Gastroesophageal sphincter (tissue), 4 donors: Measurements from ENCODE around the gene MVB12B. TPM values are rescaled to one million over a fixed set of nuclear protein-coding genes. Genes with fewer than 3 reads are reported as not detected.

Experiments used
- ATAC-seq: fragments of 150-250 bp; one replicate; pipeline ENCODE4 v1.9.1; 2016; ENCODE audit warnings: mild to moderate bottlenecking, moderate library complexity
- H3K27ac ChIP-seq, 4 donors: fragments of 200-600 bp; sonication (generic) in 3 of 4; 1 replicate in 3 of 4; 2 replicates in 1 of 4; pipeline ENCODE4 v1.5.1; 2016 to 2019
- H3K27me3 ChIP-seq: fragments of 200-600 bp; sonication (generic); one replicate; pipeline ENCODE4 v1.5.1; 2019
- H3K36me3 ChIP-seq, 2 donors: fragments of 200-600 bp; sonication (generic); one replicate each; pipeline ENCODE4 v1.5.1; 2019; ENCODE audit warnings: control low read depth in 1 of 2
- H3K4me1 ChIP-seq, 3 donors: fragments of 200-600 bp; sonication (generic); 1 replicate in 2 of 3; 2 replicates in 1 of 3; pipeline ENCODE4 v1.5.1; 2016 to 2019; ENCODE audit warnings: control low read depth in 2 of 3
- H3K4me3 ChIP-seq, 2 donors: fragments of 200-600 bp; sonication (generic); one replicate each; pipeline ENCODE4 v1.5.1; 2019; ENCODE audit warnings: mild to moderate bottlenecking in 1 of 2, moderate library complexity in 1 of 2
- H3K9me3 ChIP-seq, 3 donors: fragments of 200-600 bp; sonication (generic); one replicate each; pipeline ENCODE4 v1.5.1; 2017 to 2019; ENCODE audit warnings: control low read depth in 2 of 3
- EP300 ChIP-seq: sonication (generic); formaldehyde crosslinking; IDR thresholded peaks from one replicate; pipeline ENCODE4 v1.6.1; 2017; ENCODE audit warnings: antibody characterized with exemption, mild to moderate bottlenecking
- POLR2A ChIP-seq, 2 donors: fragments of 450-650 bp; IDR thresholded peaks; one replicate each; pipeline ENCODE4 v1.6.1; 2017; ENCODE audit warnings: antibody characterized with exemption in 2 of 2, mild to moderate bottlenecking in 2 of 2, moderate library complexity in 1 of 2
- POLR2AphosphoS5 ChIP-seq: sonication (generic); formaldehyde crosslinking; IDR thresholded peaks from one replicate; pipeline ENCODE4 v1.6.1; 2017; ENCODE audit warnings: antibody characterized with exemption
- WGBS, 2 donors: methylation state at CpG; one replicate each; pipeline ENCODE4 v1.1.5; 2018; ENCODE audit warnings: low coverage in 1 of 2; 5-methylcytosine and 5-hydroxymethylcytosine counted together
- total RNA-seq, 4 donors: library from RNA; depleted of rRNA; stranded (reverse); fragments of >200 nt; gene quantifications; one replicate each; pipeline ENCODE4 v1.1.0, GENCODE V29; 2016
- TF ChIP-seq, protein P1 (sequence below), 4 experiments: fragments of 200-600 bp in 2 of 4; fragments of 450-650 bp in 2 of 4; sonication (generic) in 1 of 4; IDR thresholded peaks; one replicate each; pipeline ENCODE4 v1.5.1; 2017 to 2019; ENCODE audit warnings: antibody characterized with exemption in 4 of 4, mild to moderate bottlenecking in 2 of 4, moderate library complexity in 2 of 4

MVB12B gene
- total RNA-seq, 4 donors from 2014 or later = 12.0 to 25.2 (median 15.9) TPM

- H3K27ac ChIP-seq = no peak overlapping the region
- H3K27me3 ChIP-seq = no peaks in the 10 kb centered on the region
- 80 to 100% methylated on average over 1 to 2 of the region's 3 CpGs for WGBS, 2 donors
- H3K9me3 ChIP-seq = no peaks in the 10 kb centered on the region
- TF ChIP-seq POLR2AphosphoS5 (no peak), EP300 (no peak), POLR2A (IDR thresholded peaks at IDR 0.05) (no peak)
- TF ChIP-seq, protein P1, sequence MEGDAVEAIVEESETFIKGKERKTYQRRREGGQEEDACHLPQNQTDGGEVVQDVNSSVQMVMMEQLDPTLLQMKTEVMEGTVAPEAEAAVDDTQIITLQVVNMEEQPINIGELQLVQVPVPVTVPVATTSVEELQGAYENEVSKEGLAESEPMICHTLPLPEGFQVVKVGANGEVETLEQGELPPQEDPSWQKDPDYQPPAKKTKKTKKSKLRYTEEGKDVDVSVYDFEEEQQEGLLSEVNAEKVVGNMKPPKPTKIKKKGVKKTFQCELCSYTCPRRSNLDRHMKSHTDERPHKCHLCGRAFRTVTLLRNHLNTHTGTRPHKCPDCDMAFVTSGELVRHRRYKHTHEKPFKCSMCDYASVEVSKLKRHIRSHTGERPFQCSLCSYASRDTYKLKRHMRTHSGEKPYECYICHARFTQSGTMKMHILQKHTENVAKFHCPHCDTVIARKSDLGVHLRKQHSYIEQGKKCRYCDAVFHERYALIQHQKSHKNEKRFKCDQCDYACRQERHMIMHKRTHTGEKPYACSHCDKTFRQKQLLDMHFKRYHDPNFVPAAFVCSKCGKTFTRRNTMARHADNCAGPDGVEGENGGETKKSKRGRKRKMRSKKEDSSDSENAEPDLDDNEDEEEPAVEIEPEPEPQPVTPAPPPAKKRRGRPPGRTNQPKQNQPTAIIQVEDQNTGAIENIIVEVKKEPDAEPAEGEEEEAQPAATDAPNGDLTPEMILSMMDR (IDR thresholded peaks at IDR 0.05) = no peak
- H3K36me3 ChIP-seq = no peaks in the 10 kb centered on the region
- H3K4me3 ChIP-seq = no peak overlapping the region
- no peaks in the 10 kb centered on the region for H3K4me1 ChIP-seq
- ATAC-seq = no peak
Observed at GRCh38 chr9:126303488-126303887, 23.1 kb upstream of the MVB12B start.

DNA sequence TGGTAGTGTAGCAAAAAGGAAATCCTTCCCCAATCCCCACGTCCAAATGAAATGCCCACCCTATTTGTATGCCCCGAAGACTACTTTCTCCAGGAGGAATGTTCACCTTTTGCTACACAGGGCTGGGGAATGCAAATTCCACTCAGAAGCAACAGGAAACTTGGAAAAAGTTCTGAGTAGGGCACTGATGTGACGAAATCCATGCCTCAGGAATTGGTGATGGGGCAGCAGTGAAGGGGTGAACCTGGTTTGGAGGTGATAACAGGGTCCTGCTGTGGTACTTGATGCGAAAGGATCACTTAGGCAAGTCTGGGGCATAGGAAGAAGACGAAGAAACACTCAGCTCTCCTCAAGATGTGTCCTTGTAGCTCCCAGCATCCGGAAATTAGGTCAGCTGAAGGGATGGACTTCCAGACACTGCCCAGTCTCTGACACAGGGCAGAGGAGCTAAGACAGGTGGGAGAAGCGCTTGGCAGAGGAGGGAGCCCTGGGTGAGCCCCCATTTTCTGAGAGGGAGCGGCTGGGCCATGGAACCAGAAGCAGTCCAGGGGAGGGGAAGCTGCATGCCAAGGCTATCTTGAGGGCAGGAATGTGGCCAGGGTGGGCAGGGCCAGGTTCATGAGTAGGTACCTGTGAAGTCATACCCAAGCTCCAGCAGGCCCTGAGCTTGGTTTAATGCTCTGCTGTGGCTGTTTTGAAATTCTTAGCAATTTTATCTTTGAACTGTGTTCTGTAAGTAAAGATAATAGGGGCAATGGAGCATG lies 22.2 kb upstream of the MVB12B start:
- Histone ChIP-seq H3K36me3 (no peaks in the 10 kb centered on the region), H3K27me3 (no peaks in the 10 kb centered on the region), H3K27ac (no peak overlapping the region), H3K9me3 (no peaks in the 10 kb centered on the region), H3K4me3 (no peak overlapping the region), H3K4me1 (no peaks in the 10 kb centered on the region)
- 83 to 92% methylated on average over 3 to 4 of the region's 8 CpGs for WGBS, 2 donors
- TF ChIP-seq, protein P1 (IDR thresholded peaks at IDR 0.05) = no peak
- no peak for TF ChIP-seq EP300
- TF ChIP-seq POLR2A (IDR thresholded peaks at IDR 0.05) = no peak
- no peak for TF ChIP-seq POLR2AphosphoS5
- no peak for ATAC-seq

- TF ChIP-seq EP300 (no peak), POLR2A (IDR thresholded peaks at IDR 0.05) (no peak), POLR2AphosphoS5 (no peak)
- TF ChIP-seq, protein P1 (IDR thresholded peaks at IDR 0.05) = no peak
- Histone ChIP-seq H3K27ac (no peak overlapping the region), H3K36me3 (no peaks in the 10 kb centered on the region), H3K4me1 (no peaks in the 10 kb centered on the region), H3K4me3 (no peak overlapping the region), H3K9me3 (no peaks in the 10 kb centered on the region), H3K27me3 (no peaks in the 10 kb centered on the region)
- ATAC-seq = no peak
- WGBS, 2 donors = 80 to 89% methylated on average over 4 to 6 of the region's 7 CpGs
Observed at GRCh38 chr9:126304971-126305320, 21.7 kb upstream of the MVB12B start.

DNA sequence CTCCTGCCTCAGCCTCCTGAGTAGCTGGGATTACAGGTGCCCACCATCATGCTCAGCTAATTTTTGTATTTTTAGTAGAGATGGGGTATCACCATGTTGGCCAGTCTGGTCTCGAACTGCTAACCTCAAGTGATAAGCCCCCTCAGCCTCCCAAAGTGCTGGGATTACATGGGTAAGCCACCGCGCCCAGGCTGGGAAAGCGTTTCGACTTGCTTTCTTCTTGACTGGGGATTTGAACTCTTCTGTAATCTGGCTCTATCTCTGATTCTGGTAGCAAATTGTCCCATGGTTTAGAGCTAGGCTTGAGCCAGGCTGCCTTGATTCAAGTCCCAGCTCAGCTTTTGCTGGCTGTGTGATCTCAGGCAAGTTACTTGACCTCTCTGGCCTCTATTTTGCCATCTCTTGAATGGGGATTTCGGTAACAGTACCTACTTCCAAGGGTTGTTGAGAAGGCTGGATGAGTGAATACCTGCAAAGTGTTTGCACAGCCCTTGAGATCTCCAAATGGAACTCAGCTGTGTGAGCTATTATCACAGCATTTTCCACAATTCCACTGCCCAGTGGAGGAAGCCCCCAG lies 20.5 kb upstream of the MVB12B start:
- no peak overlapping the region for H3K27ac ChIP-seq
- H3K27me3 ChIP-seq = no peaks in the 10 kb centered on the region
- H3K4me1 ChIP-seq = no peaks in the 10 kb centered on the region
- TF ChIP-seq EP300 (no peak), POLR2AphosphoS5 (no peak), POLR2A (IDR thresholded peaks at IDR 0.05) (no peak)
- TF ChIP-seq, protein P1 (IDR thresholded peaks at IDR 0.05) = no peak
- H3K9me3 ChIP-seq = no peaks in the 10 kb centered on the region
- ATAC-seq = no peak
- H3K36me3 ChIP-seq = no peaks in the 10 kb centered on the region
- H3K4me3 ChIP-seq = no peak overlapping the region
- 97% methylated on average over 4 of the region's 6 CpGs; no CpG with 5 or more reads in 1 of the 2 donors for WGBS, 2 donors
